NCI-H2107 (cell line): ENCODE data around the gene DEFB132.

ENCODE experiments used
- DNase-seq: peaks from one replicate; lab custom pipeline; 2025; lab: John Stamatoyannopoulos, UW

DEFB132 gene

DNA sequence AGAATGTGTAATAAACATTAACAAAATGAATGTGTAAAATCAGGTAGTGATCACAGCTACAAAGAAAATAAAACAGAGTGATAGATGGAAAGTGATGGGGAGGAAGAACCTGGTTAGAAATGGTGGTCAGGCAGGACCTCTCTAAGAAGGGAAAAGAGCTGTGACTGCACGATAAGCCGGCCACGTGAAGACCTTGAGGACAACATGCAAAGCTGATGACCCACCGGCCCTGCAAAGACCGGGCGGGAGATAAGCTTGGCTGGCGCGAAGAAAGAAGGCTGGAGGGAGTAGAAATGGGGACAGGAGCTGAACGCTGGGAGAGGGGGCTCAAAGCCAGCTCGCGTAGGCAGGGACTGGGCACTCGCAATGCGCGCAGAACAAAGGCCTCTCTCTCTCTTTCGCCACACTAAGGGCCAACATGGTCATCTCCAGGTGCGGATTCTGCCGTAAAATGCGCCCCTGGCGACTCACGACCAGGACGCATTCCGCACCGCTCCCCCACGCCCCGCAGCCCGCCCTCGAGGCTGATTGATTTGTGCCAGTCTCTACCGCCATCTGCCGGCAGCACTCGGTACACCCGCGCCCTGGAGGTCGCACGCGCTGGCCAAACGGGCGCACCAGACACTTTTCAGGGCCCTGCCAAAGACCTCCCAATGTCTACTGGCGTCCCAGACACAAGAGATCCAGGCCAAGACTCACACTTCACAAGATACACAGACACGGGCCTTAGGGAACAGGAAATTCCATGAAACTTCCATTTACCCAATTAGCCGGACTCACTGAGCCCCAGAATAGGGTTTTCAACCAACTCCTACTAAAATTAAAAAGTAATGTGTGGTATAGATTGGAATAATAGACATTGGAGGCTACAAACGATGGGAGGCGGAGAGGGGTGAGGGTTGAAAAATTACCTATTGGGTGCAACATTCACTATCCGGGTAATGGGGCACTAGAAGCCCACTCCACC is 9.4 kb downstream of the DEFB132 start:
- peak; percentile 67 for DNase-seq

DNA sequence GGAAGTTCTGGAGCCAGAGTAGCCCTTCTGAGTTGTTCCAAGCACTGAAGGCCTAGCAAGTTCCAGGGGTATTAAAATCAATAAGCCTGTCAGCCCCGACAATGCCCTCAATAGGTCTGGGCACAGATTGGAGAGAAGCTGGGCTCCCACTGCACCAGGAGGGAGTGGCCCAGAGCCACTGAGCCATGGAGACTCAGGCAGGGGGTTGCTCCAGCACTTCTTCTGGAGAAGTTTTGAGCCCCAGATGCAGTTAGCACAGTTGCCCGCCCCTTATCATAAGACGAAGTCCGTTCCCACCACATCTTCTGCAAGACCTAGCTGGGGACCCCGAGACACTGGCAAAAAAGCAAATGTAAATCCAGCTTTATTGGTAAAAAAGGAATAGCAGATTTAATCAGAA is 13.0 kb downstream of the DEFB132 start:
- DNase-seq = no peak

GRCh38 chr20:271069-271468 is 13.5 kb downstream of the DEFB132 start:
- no peak for DNase-seq

GRCh38 chr20:271528-271927 is 14.0 kb downstream of the DEFB132 start:
- no peak for DNase-seq

- DNase-seq = no peak
Measured at GRCh38 chr20:272718-273117, 15.2 kb downstream of the DEFB132 start.

- DNase-seq = no peak
Measured at GRCh38 chr20:273884-274283, 16.4 kb downstream of the DEFB132 start.

GRCh38 chr20:275791-276190 is 18.3 kb downstream of the DEFB132 start:
- DNase-seq = no peak

DNA sequence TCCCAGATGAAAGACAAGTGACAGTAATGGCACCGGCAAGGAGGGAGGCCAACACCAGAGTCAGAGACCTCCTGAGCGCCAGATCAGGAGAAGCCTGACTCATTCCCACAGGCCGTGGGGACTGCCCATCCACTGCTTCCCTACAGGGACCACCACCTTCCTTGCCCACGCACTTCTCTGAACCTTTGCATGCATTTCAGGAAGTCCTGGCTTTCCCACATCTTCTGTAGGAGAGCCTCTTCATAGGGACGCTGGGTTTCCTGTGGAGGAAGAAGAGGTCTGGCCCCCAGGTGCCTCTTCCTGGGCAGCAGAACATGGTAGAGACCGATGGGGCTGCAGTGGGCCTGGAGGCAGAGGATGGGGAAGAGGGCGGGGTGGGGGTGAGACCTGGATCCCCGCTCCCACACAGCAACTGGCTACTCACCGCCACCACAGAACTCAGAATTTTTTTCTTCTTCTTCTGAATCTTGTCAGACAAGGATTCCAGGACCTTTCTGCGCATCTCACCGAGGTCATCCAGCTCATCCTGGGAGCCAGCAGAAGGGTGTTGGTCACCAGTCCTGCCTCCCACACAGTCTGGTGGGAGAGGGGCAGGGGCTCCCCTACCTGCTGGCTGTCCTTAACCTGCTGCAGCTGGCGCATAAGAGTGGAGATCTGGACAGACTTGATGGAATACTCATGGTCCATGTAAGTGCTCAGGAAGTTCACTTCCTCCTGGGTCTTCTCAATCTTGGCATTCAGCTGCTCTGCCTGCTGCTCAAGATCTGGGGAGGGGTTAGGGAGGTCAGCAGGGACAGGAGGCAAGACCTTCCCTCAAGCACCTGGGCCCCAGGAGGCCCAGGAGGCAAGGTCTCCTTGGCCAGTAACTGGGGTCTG is 19.3 kb downstream of the DEFB132 start:
- DNase-seq = no peak

DNA sequence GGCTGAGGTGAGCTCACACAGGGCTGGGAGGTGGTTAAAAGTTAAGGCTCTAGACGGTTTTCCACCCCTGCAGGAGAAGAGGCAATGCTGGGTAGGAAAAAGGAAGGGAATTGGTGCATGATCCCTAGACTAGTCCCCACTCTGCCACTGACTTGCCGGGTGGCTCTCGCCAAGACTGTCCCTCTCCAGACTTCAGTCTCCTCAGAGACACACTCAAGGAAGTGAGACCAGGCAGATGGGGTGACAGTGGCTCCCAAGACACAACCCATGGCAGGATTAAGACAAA is 19.9 kb downstream of the DEFB132 start:
- no peak for DNase-seq

GRCh38 chr20:278181-278580 is 20.7 kb downstream of the DEFB132 start:
- DNase-seq = no peak

DNA sequence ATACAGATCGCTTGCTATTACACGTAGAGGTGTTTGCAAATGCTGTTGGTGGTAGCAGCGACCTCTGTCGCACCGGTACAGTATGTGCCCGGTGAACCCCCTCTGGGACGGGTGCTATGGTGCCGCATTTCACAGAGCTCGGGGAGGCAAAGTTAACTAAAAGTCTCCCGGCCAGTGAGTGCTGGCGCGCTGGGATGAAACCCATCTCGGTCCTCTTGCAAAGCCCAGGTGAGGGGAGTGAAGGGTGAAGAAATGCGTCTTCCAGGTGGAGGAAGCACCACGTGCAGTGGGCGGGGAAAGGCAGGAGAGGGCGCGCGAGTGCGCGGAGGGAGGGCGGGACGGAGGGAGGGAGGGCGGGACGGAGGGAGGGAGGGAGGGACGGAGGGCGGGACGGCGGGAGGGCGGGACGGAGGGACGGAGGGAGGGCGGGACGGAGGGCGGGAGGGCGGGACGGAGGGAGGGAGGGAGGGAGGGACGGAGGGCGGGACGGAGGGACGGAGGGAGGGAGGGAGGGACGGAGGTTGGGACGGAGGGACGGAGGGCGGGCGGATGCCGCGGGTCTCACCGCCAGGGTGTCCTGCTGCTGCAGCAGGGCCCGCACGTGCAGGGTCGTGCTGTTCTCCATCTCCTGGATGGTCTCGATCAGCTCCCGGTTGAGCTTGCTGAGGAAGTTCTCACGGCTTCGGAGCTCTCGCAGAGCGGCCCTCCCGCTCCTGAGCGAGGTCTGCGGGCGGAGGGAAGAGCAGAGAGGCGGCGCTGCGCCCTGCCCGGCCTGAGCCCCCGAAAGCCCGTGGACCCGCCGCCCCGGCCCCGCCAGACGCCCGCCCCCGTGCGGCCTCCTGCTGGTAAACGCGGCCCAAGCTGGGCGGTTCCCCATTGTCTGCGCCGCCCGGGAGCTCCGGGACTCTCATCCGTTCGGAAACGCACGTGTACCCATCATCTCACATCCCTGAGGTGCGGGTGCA is 21.4 kb downstream of the DEFB132 start:
- DNase-seq = no peak

- DNase-seq = no peak
Measured at GRCh38 chr20:284172-284571, 26.6 kb downstream of the DEFB132 start.

DNA sequence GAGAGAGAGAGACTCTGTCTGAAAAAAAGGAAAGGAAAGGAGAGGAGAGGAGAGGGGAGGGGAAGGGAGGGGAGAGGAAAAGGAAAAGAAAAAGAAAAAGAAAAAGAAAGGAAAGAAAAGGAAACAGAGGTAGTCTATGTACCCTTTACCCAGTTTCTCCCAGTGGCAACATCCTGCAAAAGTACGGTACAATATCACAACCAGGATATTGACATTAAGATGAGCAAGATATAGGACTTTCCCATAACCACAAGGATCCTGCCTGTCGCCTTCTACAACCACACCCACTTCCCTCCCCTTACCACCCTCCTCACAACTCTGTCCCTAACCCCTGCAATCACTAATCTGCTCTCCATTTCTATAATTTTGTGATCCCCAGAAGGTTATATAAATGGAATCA is 29.0 kb downstream of the DEFB132 start:
- no peak for DNase-seq

- DNase-seq = no peak
Measured at GRCh38 chr20:288956-289692, 31.6 kb downstream of the DEFB132 start.

- DNase-seq = no peak
Measured at GRCh38 chr20:289693-290083, 32.2 kb downstream of the DEFB132 start.

- DNase-seq = peak; percentile 66
Measured at GRCh38 chr20:290084-290831, 32.7 kb downstream of the DEFB132 start, which contains the start of gene C20orf96. C20orf96 (minus strand) TSS chr20:290750; CDS start chr20:290610, 140 bp downstream.

DNA sequence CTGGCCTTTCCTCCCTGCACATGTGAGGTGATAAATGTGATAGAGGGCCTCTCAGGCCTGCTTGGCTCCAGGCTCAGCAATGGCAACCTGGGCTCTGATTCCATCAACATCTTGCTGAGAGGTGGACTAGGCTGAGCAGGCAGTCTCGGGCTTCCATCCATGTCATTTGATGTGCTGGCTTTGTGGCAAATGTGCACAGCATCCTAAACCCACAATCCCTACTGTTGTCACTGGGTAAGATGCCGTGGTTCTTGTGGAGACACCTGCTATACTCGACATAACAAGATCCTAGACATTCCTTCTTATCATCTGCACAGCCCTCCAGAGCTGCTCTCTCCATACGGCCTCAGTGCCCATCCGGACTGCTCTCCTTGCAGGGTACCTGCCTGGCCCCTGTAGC is 37.1 kb downstream of the DEFB132 start:
- DNase-seq = no peak

GRCh38 chr20:295804-296203 is 38.3 kb downstream of the DEFB132 start:
- DNase-seq = no peak

DNA sequence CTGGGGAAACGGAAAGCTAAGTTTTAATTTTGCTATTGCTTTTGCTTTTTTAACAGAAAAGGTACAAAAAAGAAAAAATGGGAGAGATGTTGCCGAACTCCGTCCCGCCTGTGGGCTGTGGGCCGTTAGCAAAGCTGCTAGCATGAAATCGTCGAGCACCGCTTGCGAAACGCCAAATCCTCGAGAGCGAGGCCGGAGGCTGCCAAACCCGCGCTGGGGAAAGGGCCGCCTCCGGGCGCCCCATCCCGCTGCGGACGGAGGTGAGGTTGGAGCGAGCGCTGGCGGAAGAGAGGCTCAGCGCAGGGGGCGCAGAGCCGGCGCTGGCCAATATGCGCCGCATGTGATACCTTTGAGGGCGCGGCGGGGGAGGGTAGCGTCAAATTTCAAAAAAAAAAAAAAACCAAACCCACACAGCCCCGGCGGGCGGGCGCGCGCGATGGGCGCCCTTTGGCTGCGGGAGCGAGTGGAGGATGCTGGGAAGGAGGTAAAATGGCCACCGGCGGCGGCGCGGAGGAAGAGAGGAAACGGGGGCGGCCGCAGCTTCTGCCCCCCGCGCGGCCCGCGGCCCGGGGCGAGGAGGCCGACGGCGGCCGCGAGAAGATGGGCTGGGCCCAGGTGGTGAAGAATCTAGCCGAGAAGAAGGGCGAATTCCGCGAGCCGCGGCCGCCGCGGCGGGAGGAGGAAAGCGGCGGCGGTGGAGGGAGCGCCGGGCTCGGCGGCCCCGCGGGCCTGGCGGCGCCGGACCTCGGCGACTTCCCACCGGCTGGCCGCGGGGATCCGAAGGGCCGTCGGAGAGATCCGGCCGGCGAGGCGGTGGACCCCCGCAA is 39.8 kb downstream of the DEFB132 start, which contains the start of gene ZCCHC3:
Gene ZCCHC3, plus strand, starts transcription at position 473 of the 827 bp plus-strand sequence. Its CDS starts 17 bp downstream, at position 490.
- peak; percentile 62 for DNase-seq
